ENCODE data around the gene CORIN. TPM values are rescaled to one million over a fixed set of nuclear protein-coding genes. Genes with fewer than 3 reads are reported as not detected.

Gene CORIN
- polyA plus RNA-seq, 1 donor from 2014 or later = 0.25 TPM

- Histone ChIP-seq H4K20me1 (ENCODE audit: insufficient read depth) (no peaks in the 10 kb centered on the region), H3F3A (ENCODE audit: insufficient read depth, low read length, poor library complexity, severe bottlenecking) (no peaks in the 10 kb centered on the region), H3K79me2 (replicated peaks; ENCODE audit: insufficient read depth, low read length) (no peaks in the 10 kb centered on the region), H3K27me3 (ENCODE audit: insufficient read depth, low read depth, low read length) (no peaks in the 10 kb centered on the region), H3K4me2 (ENCODE audit: low read length) (no peak overlapping the region), H3K9me2 (ENCODE audit: insufficient read depth, low read length) (no peaks in the 10 kb centered on the region), H3K9ac (ENCODE audit: low read length) (no peak overlapping the region), H3K36me3 (ENCODE audit: insufficient read depth, low read length) (no peaks in the 10 kb centered on the region), H3K27ac (ENCODE audit: low read length) (no peak overlapping the region), H3K9me3 (ENCODE audit: low read length) (no peaks in the 10 kb centered on the region), H3K4me3 (ENCODE audit: low read length) (no peak overlapping the region), H2AFZ (ENCODE audit: low read depth, low read length) (no peak overlapping the region)
- no peak for TF ChIP-seq EZH2 (IDR thresholded peaks at IDR 0.05; ENCODE audit: borderline replicate concordance, insufficient read depth, low read length, poor library complexity, severe bottlenecking)
- no peak for TF ChIP-seq REST (IDR thresholded peaks at IDR 0.05; ENCODE audit: borderline replicate concordance)
- no peak for TF ChIP-seq RAD21 (conservative IDR thresholded peaks at IDR 0.05)
- no peak for TF ChIP-seq EP300 (conservative IDR thresholded peaks at IDR 0.05; ENCODE audit: poor library complexity, severe bottlenecking)
- TF ChIP-seq TAF1 (IDR thresholded peaks at IDR 0.05; ENCODE audit: low read depth) = no peak
- TF ChIP-seq CTCF (IDR thresholded peaks at IDR 0.05; ENCODE audit: poor library complexity, severe bottlenecking) = no peak
- TF ChIP-seq MXI1 (conservative IDR thresholded peaks at IDR 0.05; ENCODE audit: poor library complexity, severe bottlenecking) = no peak
- TF ChIP-seq POLR2AphosphoS5 (IDR thresholded peaks at IDR 0.05) = no peak
- TF ChIP-seq SMC3 (conservative IDR thresholded peaks at IDR 0.05; ENCODE audit: poor library complexity) = no peak
Observed at GRCh38 chr4:47642191-47642830, 195.6 kb downstream of the CORIN start.

- H3K79me2 ChIP-seq (replicated peaks; ENCODE audit: insufficient read depth, low read length) = no peaks in the 10 kb centered on the region
- H3K4me2 ChIP-seq (ENCODE audit: low read length) = no peak overlapping the region
- H2AFZ ChIP-seq (ENCODE audit: low read depth, low read length) = no peak overlapping the region
- H3F3A ChIP-seq (ENCODE audit: insufficient read depth, low read length, poor library complexity, severe bottlenecking) = no peaks in the 10 kb centered on the region
- H3K9ac ChIP-seq (ENCODE audit: low read length) = no peak overlapping the region
- H4K20me1 ChIP-seq (ENCODE audit: insufficient read depth) = no peaks in the 10 kb centered on the region
- H3K27me3 ChIP-seq (ENCODE audit: insufficient read depth, low read depth, low read length) = no peaks in the 10 kb centered on the region
- no peak for TF ChIP-seq SMC3 (conservative IDR thresholded peaks at IDR 0.05; ENCODE audit: poor library complexity)
- TF ChIP-seq CTCF (IDR thresholded peaks at IDR 0.05; ENCODE audit: poor library complexity, severe bottlenecking) = no peak
- TF ChIP-seq REST (IDR thresholded peaks at IDR 0.05; ENCODE audit: borderline replicate concordance) = no peak
- no peak for TF ChIP-seq EP300 (conservative IDR thresholded peaks at IDR 0.05; ENCODE audit: poor library complexity, severe bottlenecking)
- TF ChIP-seq MXI1 (conservative IDR thresholded peaks at IDR 0.05; ENCODE audit: poor library complexity, severe bottlenecking) = no peak
- no peak for TF ChIP-seq RAD21 (conservative IDR thresholded peaks at IDR 0.05)
- no peak for TF ChIP-seq EZH2 (IDR thresholded peaks at IDR 0.05; ENCODE audit: borderline replicate concordance, insufficient read depth, low read length, poor library complexity, severe bottlenecking)
- TF ChIP-seq POLR2AphosphoS5 (IDR thresholded peaks at IDR 0.05) = no peak
- no peak for TF ChIP-seq TAF1 (IDR thresholded peaks at IDR 0.05; ENCODE audit: low read depth)
- H3K36me3 ChIP-seq (ENCODE audit: insufficient read depth, low read length) = no peaks in the 10 kb centered on the region
- H3K9me3 ChIP-seq (ENCODE audit: low read length) = no peaks in the 10 kb centered on the region
- H3K27ac ChIP-seq (ENCODE audit: low read length) = no peak overlapping the region
- no peak overlapping the region for H3K4me3 ChIP-seq (ENCODE audit: low read length)
- H3K9me2 ChIP-seq (ENCODE audit: insufficient read depth, low read length) = no peaks in the 10 kb centered on the region
Observed at GRCh38 chr4:47641755-47642154, 196.1 kb downstream of the CORIN start.
